Astrocyte of the cerebellum (primary cell): ENCODE results near the gene TRAF3.

Experiments
- DNase-seq: peaks from one replicate; pipeline ENCODE4 v3.0.0-alpha.2; 2011; ENCODE audit warnings: low read depth
- H3K4me3 ChIP-seq: 2 replicates; pipeline ENCODE4 v1.5.1; 2011; ENCODE audit warnings: mild to moderate bottlenecking, low read depth, low read length, moderate library complexity
- in situ Hi-C: cut with HindIII; loops from 2 replicates; pipeline ENCODE4 v1.10.0; 2017; ENCODE audit warnings: low sequenced_read_pairs
- TF ChIP-seq, protein P1 (sequence below): IDR thresholded peaks from 2 replicates; pipeline ENCODE4 v1.5.1; 2012; ENCODE audit warnings: low read length, low read depth, moderate library complexity, mild to moderate bottlenecking; ENCODE audit errors: missing control alignments

The TRAF3 gene

DNA sequence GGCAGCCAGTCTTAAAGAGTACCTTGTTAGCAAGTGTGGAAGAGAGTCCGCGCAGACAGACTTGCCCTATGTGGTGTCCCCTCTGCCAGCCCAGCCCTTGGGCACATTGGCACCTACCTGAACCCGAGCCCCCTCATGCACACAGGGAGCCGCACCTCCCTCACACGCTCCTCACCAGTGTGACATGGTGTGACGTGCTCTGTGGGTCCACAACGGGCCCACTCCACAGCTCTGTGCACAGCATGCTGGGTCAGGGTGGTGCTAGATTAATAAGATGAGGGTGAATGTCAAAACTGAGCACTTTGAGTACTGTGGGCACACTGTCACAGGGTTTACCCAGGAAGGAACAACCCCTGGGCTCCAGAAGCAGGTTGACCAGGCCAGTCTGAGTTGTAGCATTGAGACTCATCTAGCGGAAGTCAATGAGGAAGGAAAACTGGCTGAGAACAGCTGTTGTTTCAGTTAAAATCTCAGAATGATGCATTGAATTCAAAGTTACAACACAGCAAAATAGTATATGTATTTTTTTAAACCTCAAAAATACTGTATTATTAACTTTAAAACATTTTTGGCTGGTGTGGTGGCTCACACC is 91.8 kb downstream of the TRAF3 start:
- H3K4me3 ChIP-seq: no peak overlapping the region
- TF ChIP-seq, protein P1, sequence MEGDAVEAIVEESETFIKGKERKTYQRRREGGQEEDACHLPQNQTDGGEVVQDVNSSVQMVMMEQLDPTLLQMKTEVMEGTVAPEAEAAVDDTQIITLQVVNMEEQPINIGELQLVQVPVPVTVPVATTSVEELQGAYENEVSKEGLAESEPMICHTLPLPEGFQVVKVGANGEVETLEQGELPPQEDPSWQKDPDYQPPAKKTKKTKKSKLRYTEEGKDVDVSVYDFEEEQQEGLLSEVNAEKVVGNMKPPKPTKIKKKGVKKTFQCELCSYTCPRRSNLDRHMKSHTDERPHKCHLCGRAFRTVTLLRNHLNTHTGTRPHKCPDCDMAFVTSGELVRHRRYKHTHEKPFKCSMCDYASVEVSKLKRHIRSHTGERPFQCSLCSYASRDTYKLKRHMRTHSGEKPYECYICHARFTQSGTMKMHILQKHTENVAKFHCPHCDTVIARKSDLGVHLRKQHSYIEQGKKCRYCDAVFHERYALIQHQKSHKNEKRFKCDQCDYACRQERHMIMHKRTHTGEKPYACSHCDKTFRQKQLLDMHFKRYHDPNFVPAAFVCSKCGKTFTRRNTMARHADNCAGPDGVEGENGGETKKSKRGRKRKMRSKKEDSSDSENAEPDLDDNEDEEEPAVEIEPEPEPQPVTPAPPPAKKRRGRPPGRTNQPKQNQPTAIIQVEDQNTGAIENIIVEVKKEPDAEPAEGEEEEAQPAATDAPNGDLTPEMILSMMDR: no peak
- DNase-seq: no peak
- in situ Hi-C loops: no loop called here

DNA sequence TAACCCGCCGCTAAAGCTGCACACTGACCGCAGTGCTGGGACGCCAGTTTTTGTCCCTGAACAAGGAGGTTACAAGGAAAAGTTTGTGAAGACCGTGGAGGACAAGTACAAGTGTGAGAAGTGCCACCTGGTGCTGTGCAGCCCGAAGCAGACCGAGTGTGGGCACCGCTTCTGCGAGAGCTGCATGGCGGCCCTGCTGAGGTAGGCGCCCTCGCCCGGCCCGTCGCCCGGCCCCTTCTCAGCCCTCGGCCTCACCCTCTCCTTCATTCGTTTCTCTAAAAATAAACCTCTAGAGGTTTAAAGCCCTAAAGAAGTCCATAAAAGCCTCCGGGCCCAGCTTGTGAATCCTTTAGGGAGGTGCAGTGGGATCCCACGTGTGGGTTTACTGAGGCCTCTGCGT is 93.0 kb downstream of the TRAF3 start:
- in situ Hi-C loops: no loop called here
- H3K4me3 ChIP-seq: no peak overlapping the region
- no peak for DNase-seq
- TF ChIP-seq, protein P1: no peak

DNA sequence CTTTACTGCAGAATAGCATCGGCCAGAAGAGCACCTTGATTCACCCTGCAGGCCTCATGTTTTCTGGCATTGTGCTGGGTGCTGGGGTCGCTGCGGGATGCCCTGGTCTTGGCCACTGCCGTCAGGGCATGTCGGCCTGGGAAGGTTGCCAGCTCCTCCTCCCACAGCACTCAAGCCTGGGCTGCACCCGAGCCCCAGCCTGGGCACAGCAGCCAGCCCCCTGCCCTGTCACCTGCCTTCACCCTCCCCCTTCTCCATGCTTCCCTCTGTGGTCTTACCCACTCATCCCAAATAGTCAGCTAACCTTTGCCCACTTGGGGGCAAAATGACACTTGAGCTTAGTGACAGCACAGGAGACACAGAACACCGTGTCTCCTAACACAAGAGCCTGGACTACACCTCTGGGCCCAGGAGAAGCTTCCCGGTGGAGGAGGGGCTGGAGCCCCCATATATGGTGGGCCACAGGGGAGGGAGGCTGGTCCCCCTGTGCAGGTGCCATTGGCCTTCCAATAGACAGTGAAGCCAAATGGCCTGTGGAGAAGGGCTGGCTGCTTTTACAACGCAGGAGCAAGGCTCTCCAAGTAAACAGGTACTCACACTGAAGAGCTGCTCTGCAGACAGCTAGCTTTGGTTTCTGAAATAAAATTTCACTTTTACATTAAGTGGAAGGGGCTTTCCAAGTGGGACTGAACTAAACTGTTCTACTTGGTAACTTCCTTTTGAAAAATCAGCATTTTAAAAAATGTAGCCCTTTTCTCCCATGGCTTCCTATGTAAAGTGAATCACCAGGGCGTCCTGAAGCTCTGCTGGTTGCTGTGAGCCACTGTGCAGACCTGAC is 94.0 kb downstream of the TRAF3 start:
- no peak overlapping the region for H3K4me3 ChIP-seq
- in situ Hi-C loops: no loop called here
- TF ChIP-seq, protein P1: no peak
- no peak for DNase-seq

DNA sequence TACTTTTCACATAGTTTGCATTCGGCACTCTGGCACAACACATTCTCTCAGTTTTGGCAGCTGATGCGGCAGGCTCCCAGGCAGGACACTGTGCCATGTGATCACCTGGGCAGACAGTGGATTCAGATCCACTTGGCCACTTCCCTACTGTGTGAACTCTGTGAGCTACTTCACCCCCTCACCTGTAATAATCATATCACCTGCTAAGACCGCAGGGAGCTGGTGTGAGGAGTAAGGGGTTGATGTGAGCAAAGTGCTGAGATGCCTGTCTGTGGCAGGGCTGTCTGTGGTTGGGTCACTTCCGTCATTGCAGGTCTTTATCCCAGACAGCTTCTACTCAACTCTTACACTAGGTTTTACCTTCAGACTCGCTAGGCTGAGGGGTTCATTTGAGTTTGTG is 94.8 kb downstream of the TRAF3 start:
- DNase-seq: no peak
- TF ChIP-seq, protein P1: no peak
- H3K4me3 ChIP-seq: no peak overlapping the region
- in situ Hi-C loops: no loop called here

DNA sequence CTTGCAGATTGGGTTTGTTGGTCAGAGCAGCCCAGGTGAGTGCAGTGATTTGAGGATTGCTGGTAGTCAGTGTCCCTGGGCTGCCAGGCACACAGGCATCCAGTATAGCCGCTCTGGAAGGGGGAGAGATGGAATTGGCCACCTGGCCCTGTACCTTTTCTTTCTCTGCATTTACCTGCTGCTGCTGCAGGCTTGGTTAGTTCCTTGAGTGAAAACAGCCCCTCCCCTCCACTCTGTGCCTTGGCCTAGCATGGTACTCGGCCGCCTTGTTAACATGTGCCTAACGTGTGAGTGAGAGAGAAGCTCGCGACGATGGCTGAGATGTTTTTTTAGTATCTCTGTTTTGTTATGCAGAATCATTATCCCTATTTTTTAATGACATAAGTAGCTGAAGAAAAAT is 95.9 kb downstream of the TRAF3 start:
- TF ChIP-seq, protein P1: no peak
- DNase-seq: no peak
- no peak overlapping the region for H3K4me3 ChIP-seq
- in situ Hi-C loops: no loop called here

DNA sequence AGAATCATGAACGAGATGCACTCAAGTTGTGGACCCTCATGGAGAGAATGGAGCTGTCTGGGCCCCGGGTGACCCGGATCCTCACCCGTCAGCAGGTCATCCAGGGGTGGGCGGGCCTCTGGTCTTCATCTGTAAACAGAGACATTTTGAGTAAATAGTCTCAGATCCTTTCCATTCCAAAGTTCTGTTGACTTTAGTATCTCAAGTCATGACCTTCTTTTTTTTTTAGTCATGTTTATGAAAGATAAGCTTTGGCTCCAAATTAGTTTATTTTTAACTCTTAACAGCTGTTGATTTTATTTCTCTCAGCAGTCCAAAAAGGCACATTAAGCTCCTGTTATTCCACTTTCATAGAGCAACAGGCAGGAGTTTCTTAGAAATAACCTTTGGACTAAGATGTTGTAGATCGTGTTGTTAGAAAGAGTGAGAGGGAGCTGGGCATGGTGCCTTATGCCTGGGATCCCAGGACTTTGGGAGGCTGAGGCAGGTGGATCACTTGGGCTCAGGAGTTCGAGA is 96.4 kb downstream of the TRAF3 start:
- no peak overlapping the region for H3K4me3 ChIP-seq
- TF ChIP-seq, protein P1: no peak
- no peak for DNase-seq
- in situ Hi-C loops: no loop called here
